Lower leg skin (tissue), 3 donors: Measurements from ENCODE around the gene ARIH1.

Experiments used
- CTCF ChIP-seq, 3 donors: fragments of 450-650 bp; IDR thresholded peaks; one replicate each; pipeline ENCODE4 v1.5.1; 2016; ENCODE audit warnings: antibody characterized with exemption in 3 of 3, mild to moderate bottlenecking in 3 of 3, moderate library complexity in 2 of 3
- POLR2A ChIP-seq, 2 donors: fragments of 450-650 bp; IDR thresholded peaks; one replicate each; pipeline ENCODE4 v1.6.1; 2016 to 2017; ENCODE audit warnings: antibody characterized with exemption in 2 of 2, mild to moderate bottlenecking in 1 of 2, moderate library complexity in 1 of 2

GRCh38 chr15:72588096-72588495 is 114.0 kb downstream of the ARIH1 start:
- TF ChIP-seq CTCF (IDR thresholded peaks at IDR 0.05) = no peak
- TF ChIP-seq POLR2A (IDR thresholded peaks at IDR 0.05) = no peak
